Stimulated activated naive B cell treated with anti-CD40 and anti-IgM and Interleukin-4, amounts not matched to agents 10 μg/mL and 1 μg/mL and 100 μg/mL, for 72 hours (primary cell): ENCODE data around the gene ARHGEF2.

Experiments used
- ATAC-seq, 2 donors: fragments of 150-1000 bp; cut with Tn5 transposase; replicated peaks; 2 replicates each; pipeline ENCODE4 v1.10.0; 2021; ENCODE audit warnings: moderate library complexity in 1 of 2
- DNase-seq: peaks from one replicate; pipeline ENCODE4 v3.0.0; 2021
- H3K27ac Mint-ChIP-seq: one replicate; pipeline ENCODE4 v1.8.0; 2022; ENCODE audit warnings: mild to moderate bottlenecking, mixed read lengths
- H3K27me3 Mint-ChIP-seq, 2 donors: one replicate each; pipeline ENCODE4 v1.8.0; 2022; ENCODE audit warnings: mixed read lengths in 2 of 2
- H3K36me3 Mint-ChIP-seq, 2 donors: one replicate each; pipeline ENCODE4 v1.8.0; 2022; ENCODE audit warnings: mixed read lengths in 2 of 2, mild to moderate bottlenecking in 1 of 2
- H3K4me1 Mint-ChIP-seq, 2 donors: one replicate each; pipeline ENCODE4 v1.8.0; 2022; ENCODE audit warnings: mixed read lengths in 2 of 2, mild to moderate bottlenecking in 1 of 2
- H3K4me3 Mint-ChIP-seq, 2 donors: one replicate each; pipeline ENCODE4 v1.8.0; 2022; ENCODE audit warnings: mild to moderate bottlenecking in 2 of 2, mixed read lengths in 2 of 2, moderate library complexity in 1 of 2
- H3K9me3 Mint-ChIP-seq, 2 donors: one replicate each; pipeline ENCODE4 v1.8.0; 2022; ENCODE audit warnings: mixed read lengths in 2 of 2, mild to moderate bottlenecking in 1 of 2

ARHGEF2 gene

GRCh38 chr1:155978325-155978972, at the start of gene ARHGEF2:
TSS of gene ARHGEF2 (minus strand) at chr1:155978547. CDS start at chr1:155978427, 120 bp downstream.
- peak within 1 kb of the TSS; percentile 88 to 99 for H3K4me3 Mint-ChIP-seq
- peak; percentile 71 to 79 for ATAC-seq
- H3K36me3 Mint-ChIP-seq, result peaks cover 43 to 64% of the 10 kb centered on the region in 2 donors
- DNase-seq, result peak; percentile 86
- no peaks in the 10 kb centered on the region for H3K9me3 Mint-ChIP-seq
- peak within 1 kb of the TSS; percentile 100 for H3K27ac Mint-ChIP-seq
- peaks cover 64 to 82% of the 10 kb centered on the region in 2 donors for H3K4me1 Mint-ChIP-seq
- no peaks in the 10 kb centered on the region for H3K27me3 Mint-ChIP-seq

GRCh38 chr1:156026588-156026987, 48.2 kb upstream of the ARHGEF2 start:
- ATAC-seq (peak in 1 of 2 donors; percentile 10), DNase-seq (no peak)
- no peaks in the 10 kb centered on the region for H3K36me3 Mint-ChIP-seq
- H3K27me3 Mint-ChIP-seq, result peaks cover 5 to 11% of the 10 kb centered on the region in 2 donors
- peaks cover 1 to 10% of the 10 kb centered on the region in 2 donors for H3K4me1 Mint-ChIP-seq
- H3K4me3 Mint-ChIP-seq, result no peak overlapping the region
- no peaks in the 10 kb centered on the region for H3K9me3 Mint-ChIP-seq
- H3K27ac Mint-ChIP-seq, result no peak overlapping the region

GRCh38 chr1:156025876-156026275, 47.5 kb upstream of the ARHGEF2 start:
- H3K4me1 Mint-ChIP-seq, result peaks cover 1 to 13% of the 10 kb centered on the region in 2 donors
- no peaks in the 10 kb centered on the region for H3K9me3 Mint-ChIP-seq
- H3K27me3 Mint-ChIP-seq, result peaks cover 5 to 11% of the 10 kb centered on the region in 2 donors
- no peak overlapping the region for H3K4me3 Mint-ChIP-seq
- no peak overlapping the region for H3K27ac Mint-ChIP-seq
- DNase-seq (no peak), ATAC-seq (peak; percentile 90 to 92)
- H3K36me3 Mint-ChIP-seq, result no peaks in the 10 kb centered on the region

- no peaks in the 10 kb centered on the region for H3K9me3 Mint-ChIP-seq
- H3K4me1 Mint-ChIP-seq, result peaks cover 8 to 21% of the 10 kb centered on the region in 2 donors
- H3K27ac Mint-ChIP-seq, result no peak overlapping the region
- DNase-seq (no peak), ATAC-seq (no peak)
- peaks cover 4 to 6% of the 10 kb centered on the region in 2 donors for H3K36me3 Mint-ChIP-seq
- no peak overlapping the region for H3K4me3 Mint-ChIP-seq
- H3K27me3 Mint-ChIP-seq, result peaks cover 5 to 11% of the 10 kb centered on the region in 2 donors
Observed at GRCh38 chr1:156024801-156025200, 46.5 kb upstream of the ARHGEF2 start.

GRCh38 chr1:156021954-156022353, 43.6 kb upstream of the ARHGEF2 start:
- no peak overlapping the region for H3K27ac Mint-ChIP-seq
- peaks cover 8 to 21% of the 10 kb centered on the region in 2 donors for H3K36me3 Mint-ChIP-seq
- no peak overlapping the region for H3K4me3 Mint-ChIP-seq
- no peak for DNase-seq
- ATAC-seq, result no peak
- no peaks in the 10 kb centered on the region for H3K9me3 Mint-ChIP-seq
- peaks cover 5 to 11% of the 10 kb centered on the region in 2 donors for H3K27me3 Mint-ChIP-seq
- peaks cover 17 to 31% of the 10 kb centered on the region in 2 donors for H3K4me1 Mint-ChIP-seq

GRCh38 chr1:156021093-156021428, 42.7 kb upstream of the ARHGEF2 start:
- Mint-ChIP-seq H3K27me3 (peaks cover 5 to 11% of the 10 kb centered on the region in 2 donors), H3K9me3 (no peaks in the 10 kb centered on the region), H3K36me3 (peaks cover 11 to 25% of the 10 kb centered on the region in 2 donors), H3K4me1 (peaks cover 18 to 29% of the 10 kb centered on the region in 2 donors), H3K4me3 (peak overlapping the region; percentile 89 to 97), H3K27ac (no peak overlapping the region)
- ATAC-seq, result no peak
- DNase-seq, result no peak

- Mint-ChIP-seq H3K36me3 (peaks cover 11 to 25% of the 10 kb centered on the region in 2 donors), H3K4me1 (peaks cover 17 to 26% of the 10 kb centered on the region in 2 donors), H3K4me3 (peak within 1 kb of the TSS; percentile 89 to 97), H3K27me3 (peaks cover 5 to 11% of the 10 kb centered on the region in 2 donors), H3K27ac (peak within 1 kb of the TSS; percentile 95), H3K9me3 (no peaks in the 10 kb centered on the region)
- DNase-seq (peak; percentile 80), ATAC-seq (peak; percentile 100)
Observed at GRCh38 chr1:156020293-156021092, 42.1 kb upstream of the ARHGEF2 start, which contains the start of gene SSR2. TSS of gene SSR2 (minus strand) at chr1:156020951. CDS start at chr1:156020167, 784 bp downstream.

- H3K27ac Mint-ChIP-seq, result peak overlapping the region; percentile 95
- H3K36me3 Mint-ChIP-seq, result peaks cover 11 to 26% of the 10 kb centered on the region in 2 donors
- peaks cover 17 to 27% of the 10 kb centered on the region in 2 donors for H3K4me1 Mint-ChIP-seq
- peak overlapping the region; percentile 89 to 97 for H3K4me3 Mint-ChIP-seq
- no peak for ATAC-seq
- no peaks in the 10 kb centered on the region for H3K9me3 Mint-ChIP-seq
- DNase-seq, result no peak
- peaks cover under 1 to 5% of the 10 kb centered on the region in 2 donors for H3K27me3 Mint-ChIP-seq
Observed at GRCh38 chr1:156019946-156020292, 41.6 kb upstream of the ARHGEF2 start.

- Mint-ChIP-seq H3K27me3 (no peaks in the 10 kb centered on the region), H3K9me3 (no peaks in the 10 kb centered on the region), H3K27ac (no peak overlapping the region), H3K36me3 (peaks cover 28 to 46% of the 10 kb centered on the region in 2 donors), H3K4me1 (peaks cover 26 to 29% of the 10 kb centered on the region in 2 donors), H3K4me3 (no peak overlapping the region)
- ATAC-seq, result no peak
- DNase-seq, result no peak
Observed at GRCh38 chr1:156014829-156015228, 36.5 kb upstream of the ARHGEF2 start.

GRCh38 chr1:156012051-156012817, 33.9 kb upstream of the ARHGEF2 start:
- no peaks in the 10 kb centered on the region for H3K9me3 Mint-ChIP-seq
- H3K4me1 Mint-ChIP-seq, result peaks cover 18 to 29% of the 10 kb centered on the region in 2 donors
- H3K4me3 Mint-ChIP-seq, result no peak overlapping the region
- DNase-seq, result no peak
- H3K36me3 Mint-ChIP-seq, result peaks cover 32 to 47% of the 10 kb centered on the region in 2 donors
- H3K27ac Mint-ChIP-seq, result no peak overlapping the region
- no peaks in the 10 kb centered on the region for H3K27me3 Mint-ChIP-seq
- peak; percentile 85 to 94 for ATAC-seq

- no peak for DNase-seq
- Mint-ChIP-seq H3K4me3 (no peak overlapping the region), H3K36me3 (peaks cover 32 to 44% of the 10 kb centered on the region in 2 donors), H3K27me3 (no peaks in the 10 kb centered on the region), H3K4me1 (peaks cover 15 to 29% of the 10 kb centered on the region in 2 donors), H3K9me3 (no peaks in the 10 kb centered on the region), H3K27ac (peak overlapping the region; percentile 77)
- no peak for ATAC-seq
Observed at GRCh38 chr1:156009404-156009803, 31.1 kb upstream of the ARHGEF2 start.

- Mint-ChIP-seq H3K27ac (no peak overlapping the region), H3K4me1 (peaks cover 10 to 16% of the 10 kb centered on the region in 2 donors), H3K27me3 (peaks cover 0 to 5% of the 10 kb centered on the region in 2 donors), H3K9me3 (no peaks in the 10 kb centered on the region), H3K4me3 (no peak overlapping the region), H3K36me3 (peaks cover 25 to 36% of the 10 kb centered on the region in 2 donors)
- no peak for ATAC-seq
- no peak for DNase-seq
Observed at GRCh38 chr1:156006666-156007376, 28.5 kb upstream of the ARHGEF2 start.

- no peak overlapping the region for H3K4me3 Mint-ChIP-seq
- peaks cover 0 to 5% of the 10 kb centered on the region in 2 donors for H3K27me3 Mint-ChIP-seq
- no peak overlapping the region for H3K27ac Mint-ChIP-seq
- H3K4me1 Mint-ChIP-seq, result peaks cover 3 to 16% of the 10 kb centered on the region in 2 donors
- H3K9me3 Mint-ChIP-seq, result no peaks in the 10 kb centered on the region
- peaks cover 13 to 22% of the 10 kb centered on the region in 2 donors for H3K36me3 Mint-ChIP-seq
- no peak for DNase-seq
- no peak for ATAC-seq
Observed at GRCh38 chr1:156004843-156005584, 26.7 kb upstream of the ARHGEF2 start.
